ENCODE results near the gene C3orf20.

The C3orf20 gene

GRCh38 chr3:14797731-14798130, 122.8 kb downstream of the C3orf20 start:
- ChIA-PET CTCF (interaction anchor here (1.1 to 1.9 kb wide), 5 partner anchors 13 to 20 kb away, joined by 3 to 6 read pairs (median 5); no protein-coding TSS in a partner anchor), POLR2A (no interaction called here)
- DNase-seq = no peak
- 83% methylated on average over 3 of the region's 4 CpGs for WGBS (ENCODE audit: insufficient coverage)
- Histone ChIP-seq H3K4me1 (ENCODE audit: control extremely low read depth in 1 of 4, control insufficient read depth in 4 of 4, insufficient read depth in 4 of 4, low read length in 3 of 4) (peaks cover 0 to 13% (median 3%) of the 10 kb centered on the region in 4 experiments), H3K27ac (ENCODE audit: insufficient read depth in 1 of 2, low read depth in 1 of 2, low read length in 2 of 2, poor library complexity in 1 of 2, severe bottlenecking in 2 of 2) (no peak overlapping the region), H3K36me3 (ENCODE audit: control insufficient read depth in 4 of 4, insufficient read depth in 4 of 4, low read length in 3 of 4) (no peaks in the 10 kb centered on the region), H3K4me3 (ENCODE audit: control insufficient read depth in 1 of 7, extremely low read depth in 1 of 7, insufficient read depth in 4 of 7, low read depth in 2 of 7, low read length in 6 of 7) (no peak overlapping the region), H3K9me3 (ENCODE audit: control extremely low read depth in 1 of 5, control insufficient read depth in 4 of 5, insufficient read depth in 2 of 5, low read depth in 1 of 5, low read length in 4 of 5) (peaks cover 0 to 2% (median 0%) of the 10 kb centered on the region in 5 experiments), H3K27me3 (replicated peaks in 2 of 5; ENCODE audit: control insufficient read depth in 4 of 5, insufficient read depth in 5 of 5, low read length in 4 of 5) (no peaks in the 10 kb centered on the region)

- 91% methylated on average over 5 of the region's 6 CpGs for WGBS (ENCODE audit: insufficient coverage)
Measured at GRCh38 chr3:14798231-14798630, 123.3 kb downstream of the C3orf20 start.

GRCh38 chr3:14799146-14799545, 124.2 kb downstream of the C3orf20 start:
- Histone ChIP-seq H3K4me1 (ENCODE audit: control extremely low read depth in 1 of 4, control insufficient read depth in 4 of 4, insufficient read depth in 4 of 4, low read length in 3 of 4) (peaks cover 0 to 12% (median 8%) of the 10 kb centered on the region in 4 experiments), H3K27me3 (replicated peaks in 2 of 5; ENCODE audit: control insufficient read depth in 4 of 5, insufficient read depth in 5 of 5, low read length in 4 of 5) (no peaks in the 10 kb centered on the region), H3K27ac (ENCODE audit: insufficient read depth in 1 of 2, low read depth in 1 of 2, low read length in 2 of 2, poor library complexity in 1 of 2, severe bottlenecking in 2 of 2) (no peak overlapping the region), H3K4me3 (ENCODE audit: control insufficient read depth in 1 of 7, extremely low read depth in 1 of 7, insufficient read depth in 4 of 7, low read depth in 2 of 7, low read length in 6 of 7) (no peak overlapping the region), H3K9me3 (ENCODE audit: control extremely low read depth in 1 of 5, control insufficient read depth in 4 of 5, insufficient read depth in 2 of 5, low read depth in 1 of 5, low read length in 4 of 5) (peaks cover 0 to 2% (median 0%) of the 10 kb centered on the region in 5 experiments), H3K36me3 (ENCODE audit: control insufficient read depth in 4 of 4, insufficient read depth in 4 of 4, low read length in 3 of 4) (no peaks in the 10 kb centered on the region)
- WGBS (ENCODE audit: insufficient coverage) = 100% methylated on average over 1 of the region's 4 CpGs
- CTCF ChIA-PET = interaction anchor here (1.8 to 1.9 kb wide), 3 partner anchors 14 to 18 kb away, joined by 5 to 6 read pairs (median 5); no protein-coding TSS in a partner anchor
- POLR2A ChIA-PET = no interaction called here
- no peak for DNase-seq

More at GRCh38 chr3:14798231-14798630, 123.3 kb downstream of the C3orf20 start:
- ChIA-PET POLR2A (no interaction called here), CTCF (interaction anchor here (1.2 to 1.9 kb wide), 4 partner anchors 13 to 19 kb away, joined by 3 to 6 read pairs (median 5); no protein-coding TSS in a partner anchor)
- Histone ChIP-seq H3K27ac (ENCODE audit: insufficient read depth in 1 of 2, low read depth in 1 of 2, low read length in 2 of 2, poor library complexity in 1 of 2, severe bottlenecking in 2 of 2) (no peak overlapping the region), H3K36me3 (ENCODE audit: control insufficient read depth in 4 of 4, insufficient read depth in 4 of 4, low read length in 3 of 4) (no peaks in the 10 kb centered on the region), H3K27me3 (replicated peaks in 2 of 5; ENCODE audit: control insufficient read depth in 4 of 5, insufficient read depth in 5 of 5, low read length in 4 of 5) (no peaks in the 10 kb centered on the region), H3K4me1 (ENCODE audit: control extremely low read depth in 1 of 4, control insufficient read depth in 4 of 4, insufficient read depth in 4 of 4, low read length in 3 of 4) (peaks cover 0 to 9% (median 3%) of the 10 kb centered on the region in 4 experiments), H3K9me3 (ENCODE audit: control extremely low read depth in 1 of 5, control insufficient read depth in 4 of 5, insufficient read depth in 2 of 5, low read depth in 1 of 5, low read length in 4 of 5) (peaks cover 0 to 2% (median 0%) of the 10 kb centered on the region in 5 experiments), H3K4me3 (ENCODE audit: control insufficient read depth in 1 of 7, extremely low read depth in 1 of 7, insufficient read depth in 4 of 7, low read depth in 2 of 7, low read length in 6 of 7) (no peak overlapping the region)
- DNase-seq = no peak

GRCh38 chr3:14801031-14801430, 126.1 kb downstream of the C3orf20 start:
- Histone ChIP-seq H3K4me3 (ENCODE audit: control insufficient read depth in 1 of 7, extremely low read depth in 1 of 7, insufficient read depth in 4 of 7, low read depth in 2 of 7, low read length in 6 of 7) (no peak overlapping the region), H3K27me3 (replicated peaks in 2 of 5; ENCODE audit: control insufficient read depth in 4 of 5, insufficient read depth in 5 of 5, low read length in 4 of 5) (no peaks in the 10 kb centered on the region), H3K9me3 (ENCODE audit: control extremely low read depth in 1 of 5, control insufficient read depth in 4 of 5, insufficient read depth in 2 of 5, low read depth in 1 of 5, low read length in 4 of 5) (peaks cover 0 to 2% (median 0%) of the 10 kb centered on the region in 5 experiments), H3K4me1 (ENCODE audit: control extremely low read depth in 1 of 4, control insufficient read depth in 4 of 4, insufficient read depth in 4 of 4, low read length in 3 of 4) (peaks cover 0 to 27% (median 23%) of the 10 kb centered on the region in 4 experiments), H3K36me3 (ENCODE audit: control insufficient read depth in 4 of 4, insufficient read depth in 4 of 4, low read length in 3 of 4) (no peaks in the 10 kb centered on the region), H3K27ac (ENCODE audit: insufficient read depth in 1 of 2, low read depth in 1 of 2, low read length in 2 of 2, poor library complexity in 1 of 2, severe bottlenecking in 2 of 2) (no peak overlapping the region)
- CTCF ChIA-PET = interaction anchor here (1.3 to 3.7 kb wide), 2 partner anchors 9 to 121 kb away, joined by 3 to 26 read pairs; no protein-coding TSS in a partner anchor
- DNase-seq = no peak
- WGBS (ENCODE audit: insufficient coverage) = 100% methylated on average over 9 of the region's 9 CpGs
- POLR2A ChIA-PET = no interaction called here

GRCh38 chr3:14801668-14802380, 126.9 kb downstream of the C3orf20 start:
- ChIA-PET CTCF (interaction anchor here (1.0 to 3.7 kb wide), 4 partner anchors 10 to 120 kb away, joined by 3 to 26 read pairs (median 3); no protein-coding TSS in a partner anchor), POLR2A (no interaction called here)
- no peak for DNase-seq
- Histone ChIP-seq H3K27ac (ENCODE audit: insufficient read depth in 1 of 2, low read depth in 1 of 2, low read length in 2 of 2, poor library complexity in 1 of 2, severe bottlenecking in 2 of 2) (no peak overlapping the region), H3K4me1 (ENCODE audit: control extremely low read depth in 1 of 4, control insufficient read depth in 4 of 4, insufficient read depth in 4 of 4, low read length in 3 of 4) (peaks cover 0 to 32% (median 29%) of the 10 kb centered on the region in 4 experiments), H3K36me3 (ENCODE audit: control insufficient read depth in 4 of 4, insufficient read depth in 4 of 4, low read length in 3 of 4) (no peaks in the 10 kb centered on the region), H3K4me3 (ENCODE audit: control insufficient read depth in 1 of 7, extremely low read depth in 1 of 7, insufficient read depth in 4 of 7, low read depth in 2 of 7, low read length in 6 of 7) (peak overlapping the region in 1 of 7 experiments; percentile 1), H3K9me3 (ENCODE audit: control extremely low read depth in 1 of 5, control insufficient read depth in 4 of 5, insufficient read depth in 2 of 5, low read depth in 1 of 5, low read length in 4 of 5) (peaks cover 0 to 2% (median 0%) of the 10 kb centered on the region in 5 experiments), H3K27me3 (replicated peaks in 2 of 5; ENCODE audit: control insufficient read depth in 4 of 5, insufficient read depth in 5 of 5, low read length in 4 of 5) (no peaks in the 10 kb centered on the region)
- WGBS (ENCODE audit: insufficient coverage) = 67% methylated on average over 8 of the region's 10 CpGs

GRCh38 chr3:14802381-14802731, 127.4 kb downstream of the C3orf20 start:
- H3K27ac ChIP-seq (ENCODE audit: insufficient read depth in 1 of 2, low read depth in 1 of 2, low read length in 2 of 2, poor library complexity in 1 of 2, severe bottlenecking in 2 of 2) = no peak overlapping the region
- WGBS (ENCODE audit: insufficient coverage) = 82% methylated on average over 7 of the region's 7 CpGs
- POLR2A ChIA-PET = no interaction called here
- peaks cover 0 to 2% (median 0%) of the 10 kb centered on the region in 5 experiments for H3K9me3 ChIP-seq (ENCODE audit: control extremely low read depth in 1 of 5, control insufficient read depth in 4 of 5, insufficient read depth in 2 of 5, low read depth in 1 of 5, low read length in 4 of 5)
- CTCF ChIA-PET = interaction anchor here (1.0 to 3.7 kb wide), 4 partner anchors 10 to 119 kb away, joined by 3 to 26 read pairs (median 3); no protein-coding TSS in a partner anchor
- H3K27me3 ChIP-seq (replicated peaks in 2 of 5; ENCODE audit: control insufficient read depth in 4 of 5, insufficient read depth in 5 of 5, low read length in 4 of 5) = no peaks in the 10 kb centered on the region
- peaks cover 0 to 36% (median 34%) of the 10 kb centered on the region in 4 experiments for H3K4me1 ChIP-seq (ENCODE audit: control extremely low read depth in 1 of 4, control insufficient read depth in 4 of 4, insufficient read depth in 4 of 4, low read length in 3 of 4)
- no peak overlapping the region for H3K4me3 ChIP-seq (ENCODE audit: control insufficient read depth in 1 of 7, extremely low read depth in 1 of 7, insufficient read depth in 4 of 7, low read depth in 2 of 7, low read length in 6 of 7)
- no peak for DNase-seq
- no peaks in the 10 kb centered on the region for H3K36me3 ChIP-seq (ENCODE audit: control insufficient read depth in 4 of 4, insufficient read depth in 4 of 4, low read length in 3 of 4)

All from common myeloid progenitor, CD34-positive (primary cell).